Sigmoid colon (tissue), 7 donors: ENCODE measurements around the gene SLC8A2. TPM values are rescaled to one million over a fixed set of nuclear protein-coding genes. Genes with fewer than 3 reads are reported as not detected.

Experiments
- DNase-seq: peaks from one replicate; pipeline ENCODE4 v3.0.0-alpha.2; 2019
- H3K27ac ChIP-seq, 4 donors: fragments of 200-600 bp; sonication (generic); one replicate each; pipeline ENCODE4 v1.5.1; 2016 to 2019; ENCODE audit warnings: mild to moderate bottlenecking in 1 of 4
- H3K27me3 ChIP-seq, 3 donors: fragments of 200-600 bp; sonication (generic); one replicate each; pipeline ENCODE4 v1.5.1; 2019; ENCODE audit warnings: mild to moderate bottlenecking in 1 of 3
- H3K36me3 ChIP-seq, 4 donors: fragments of 200-600 bp; sonication (generic); one replicate each; pipeline ENCODE4 v1.5.1; 2016 to 2019
- H3K4me1 ChIP-seq, 4 donors: fragments of 200-600 bp; sonication (generic); one replicate each; pipeline ENCODE4 v1.5.1; 2017 to 2019
- H3K4me3 ChIP-seq, 4 donors: fragments of 200-600 bp; sonication (generic); one replicate each; pipeline ENCODE4 v1.5.1; 2017 to 2019; ENCODE audit warnings: mild to moderate bottlenecking in 2 of 4, moderate library complexity in 1 of 4
- H3K9me3 ChIP-seq, 4 donors: fragments of 200-600 bp in 3 of 4; sonication (generic) in 3 of 4; one replicate each; pipeline versions ENCODE4 v1.5.1 to v1.6.1; 2013 to 2019
- EP300 ChIP-seq, 4 donors: sonication (generic); formaldehyde crosslinking; IDR thresholded peaks; one replicate each; pipeline ENCODE4 v1.6.1; 2017; ENCODE audit warnings: antibody characterized with exemption in 4 of 4
- POLR2A ChIP-seq, 2 donors: fragments of 450-650 bp; IDR thresholded peaks; one replicate each; pipeline ENCODE4 v1.6.1; 2016; ENCODE audit warnings: antibody characterized with exemption in 2 of 2, mild to moderate bottlenecking in 2 of 2, moderate library complexity in 2 of 2
- POLR2AphosphoS5 ChIP-seq, 4 donors: sonication (generic); formaldehyde crosslinking; IDR thresholded peaks; one replicate each; pipeline ENCODE4 v1.6.1; 2017; ENCODE audit warnings: antibody characterized with exemption in 4 of 4
- WGBS, 2 donors: extraction: QIAGEN DNeasy Blood & Tissue Kit; methylation state at CpG; one replicate each; pipeline ENCODE4 v1.1.7; 2013; 5-methylcytosine and 5-hydroxymethylcytosine counted together
- intact Hi-C: fragments of 100-400 bp; cut with DNase I; formaldehyde crosslinking; loops from one replicate; pipeline ENCODE4 v1.15.1; 2023
- polyA plus RNA-seq, 3 donors: library from polyadenylated mRNA; stranded (reverse); fragments of 200-250 nt; gene quantifications; one replicate each; pipeline ENCODE4 v1.2.3, GENCODE V29; 2013
- total RNA-seq, 4 donors: library from RNA; depleted of rRNA; stranded (reverse); fragments of >200 nt; gene quantifications; one replicate each; pipeline ENCODE4 v1.1.0, GENCODE V29; 2016
- TF ChIP-seq, protein P1 (sequence below), 4 experiments: fragments of 450-650 bp in 3 of 4; fragments of 200-600 bp in 1 of 4; IDR thresholded peaks; one replicate each; pipeline ENCODE4 v1.5.1; 2016 to 2019; ENCODE audit warnings: antibody characterized with exemption in 4 of 4, mild to moderate bottlenecking in 3 of 4, moderate library complexity in 2 of 4
- donor health status: healthy with polysubstance abuse.
- donor health status: Bipolar disorder and iron deficiency.
- donor health status: healthy.

Gene SLC8A2
- total and polyA plus RNA-seq, 7 donors: 1.1 to 39.9 (median 10.0) TPM; not detected in 2

DNA sequence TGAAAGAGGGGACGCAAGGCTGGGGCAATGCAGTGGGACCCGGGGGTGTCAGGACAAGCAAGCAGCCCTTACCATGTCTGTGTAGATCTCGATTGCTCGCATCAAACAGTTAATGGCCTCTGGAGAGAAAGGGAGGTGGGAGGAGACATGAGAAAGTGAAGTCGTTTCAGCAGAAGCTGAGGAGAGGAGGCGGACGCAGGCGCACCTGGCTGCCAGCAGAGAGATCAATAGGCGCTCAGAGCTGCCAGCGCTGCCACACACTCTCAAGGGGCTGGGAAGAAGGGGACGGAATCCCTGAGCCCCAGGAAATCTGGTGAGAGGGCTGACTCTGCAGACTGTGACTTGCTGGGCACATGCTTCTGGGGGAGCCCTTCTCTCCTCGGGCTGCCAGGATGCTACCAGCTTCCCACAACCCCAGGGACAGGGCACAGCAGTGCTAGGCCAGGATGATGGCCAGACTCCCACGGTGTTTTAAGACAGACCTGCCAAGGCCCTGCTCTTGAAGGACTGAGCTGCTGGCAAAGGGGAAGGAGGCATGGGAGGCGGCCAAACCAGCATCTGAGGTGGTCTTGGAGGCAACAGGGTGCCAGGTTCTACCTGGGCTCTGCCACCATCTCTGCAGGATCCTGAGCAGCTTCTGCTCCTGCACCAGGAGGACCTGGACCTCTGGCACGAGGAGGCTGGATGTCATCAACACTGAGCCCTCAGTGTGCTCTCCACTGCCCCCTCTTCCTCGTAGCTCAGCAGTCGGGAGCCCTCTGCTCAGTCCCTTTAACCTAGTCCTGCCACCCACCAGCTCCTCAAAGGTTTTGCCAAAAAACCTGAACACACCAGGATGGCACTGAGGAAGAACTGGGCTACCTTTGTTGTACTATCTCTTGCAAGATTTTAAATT, 24.0 kb upstream of the SLC8A2 start:
- Histone ChIP-seq H3K27ac (no peak overlapping the region), H3K9me3 (no peaks in the 10 kb centered on the region), H3K4me1 (peaks cover 0 to 5% (median 2%) of the 10 kb centered on the region in 4 donors), H3K27me3 (no peaks in the 10 kb centered on the region), H3K36me3 (peaks cover 20 to 95% (median 50%) of the 10 kb centered on the region in 4 donors), H3K4me3 (no peak overlapping the region)
- TF ChIP-seq POLR2A (IDR thresholded peaks at IDR 0.05) (no peak), POLR2AphosphoS5 (IDR thresholded peaks at IDR 0.05) (no peak), EP300 (IDR thresholded peaks at IDR 0.05) (no peak)
- TF ChIP-seq, protein P1, sequence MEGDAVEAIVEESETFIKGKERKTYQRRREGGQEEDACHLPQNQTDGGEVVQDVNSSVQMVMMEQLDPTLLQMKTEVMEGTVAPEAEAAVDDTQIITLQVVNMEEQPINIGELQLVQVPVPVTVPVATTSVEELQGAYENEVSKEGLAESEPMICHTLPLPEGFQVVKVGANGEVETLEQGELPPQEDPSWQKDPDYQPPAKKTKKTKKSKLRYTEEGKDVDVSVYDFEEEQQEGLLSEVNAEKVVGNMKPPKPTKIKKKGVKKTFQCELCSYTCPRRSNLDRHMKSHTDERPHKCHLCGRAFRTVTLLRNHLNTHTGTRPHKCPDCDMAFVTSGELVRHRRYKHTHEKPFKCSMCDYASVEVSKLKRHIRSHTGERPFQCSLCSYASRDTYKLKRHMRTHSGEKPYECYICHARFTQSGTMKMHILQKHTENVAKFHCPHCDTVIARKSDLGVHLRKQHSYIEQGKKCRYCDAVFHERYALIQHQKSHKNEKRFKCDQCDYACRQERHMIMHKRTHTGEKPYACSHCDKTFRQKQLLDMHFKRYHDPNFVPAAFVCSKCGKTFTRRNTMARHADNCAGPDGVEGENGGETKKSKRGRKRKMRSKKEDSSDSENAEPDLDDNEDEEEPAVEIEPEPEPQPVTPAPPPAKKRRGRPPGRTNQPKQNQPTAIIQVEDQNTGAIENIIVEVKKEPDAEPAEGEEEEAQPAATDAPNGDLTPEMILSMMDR (IDR thresholded peaks at IDR 0.05): no peak
- intact Hi-C loops: no loop called here
- no peak for DNase-seq
- 79 to 83% methylated on average over 17 of the region's 17 CpGs for WGBS, 2 donors

DNA sequence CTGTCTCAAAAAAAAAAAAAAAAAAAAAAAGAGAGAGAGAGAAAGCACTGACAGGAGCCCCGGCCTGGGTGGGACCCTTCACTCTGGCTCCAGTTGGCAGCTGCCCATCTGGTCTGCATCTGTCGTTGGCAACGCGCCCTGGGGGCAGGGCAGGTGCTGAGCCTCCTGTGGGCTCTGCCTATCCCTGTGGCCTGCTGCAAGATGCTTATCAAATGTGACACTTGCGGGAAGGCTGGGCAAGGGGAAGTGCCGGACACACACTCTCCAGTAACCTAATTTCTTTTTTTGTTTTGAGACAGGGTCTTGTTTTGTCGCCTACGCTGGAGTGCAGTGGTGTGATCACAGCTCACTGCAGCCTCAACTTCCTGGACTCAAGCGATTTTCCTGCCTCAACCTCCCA, 23.0 kb upstream of the SLC8A2 start:
- WGBS, 2 donors: 38 to 48% methylated on average over 9 of the region's 9 CpGs
- intact Hi-C loops: no loop called here

DNA sequence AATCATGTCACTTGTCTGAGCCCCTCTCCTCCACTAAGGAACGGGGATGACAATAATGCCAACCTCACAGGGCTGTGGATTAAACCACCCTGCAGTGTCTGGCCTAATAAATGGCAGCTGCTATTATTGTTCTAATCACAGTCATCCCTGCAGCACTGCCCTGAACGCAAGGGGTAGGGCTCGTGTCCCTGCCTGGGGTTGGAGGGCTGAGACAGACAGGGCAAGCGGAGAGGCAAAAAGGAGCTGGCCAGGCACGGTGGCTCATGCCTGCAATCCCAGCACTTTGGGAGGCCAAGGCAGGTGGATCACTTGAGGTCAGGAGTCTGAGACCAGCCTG, 22.5 kb upstream of the SLC8A2 start:
- intact Hi-C loops: no loop called here
- no peak for DNase-seq
- TF ChIP-seq EP300 (IDR thresholded peaks at IDR 0.05): no peak
- peaks cover 10 to 95% (median 44%) of the 10 kb centered on the region in 4 donors for H3K36me3 ChIP-seq
- WGBS, 2 donors: 92 to 93% methylated on average over 5 of the region's 5 CpGs
- no peak overlapping the region for H3K4me3 ChIP-seq
- H3K9me3 ChIP-seq: no peaks in the 10 kb centered on the region
- H3K27me3 ChIP-seq: no peaks in the 10 kb centered on the region
- peaks cover 0 to 5% (median 2%) of the 10 kb centered on the region in 4 donors for H3K4me1 ChIP-seq
- H3K27ac ChIP-seq: no peak overlapping the region

More for the DNA sequence above, 23.0 kb upstream of the SLC8A2 start:
- H3K27ac ChIP-seq: no peak overlapping the region
- H3K4me1 ChIP-seq: peaks cover 0 to 5% (median 2%) of the 10 kb centered on the region in 4 donors
- no peak overlapping the region for H3K4me3 ChIP-seq
- no peaks in the 10 kb centered on the region for H3K9me3 ChIP-seq
- DNase-seq: no peak
- H3K36me3 ChIP-seq: peaks cover 10 to 95% (median 43%) of the 10 kb centered on the region in 4 donors
- TF ChIP-seq EP300 (IDR thresholded peaks at IDR 0.05) (no peak), POLR2A (IDR thresholded peaks at IDR 0.05) (no peak), POLR2AphosphoS5 (IDR thresholded peaks at IDR 0.05) (no peak)
- TF ChIP-seq, protein P1 (IDR thresholded peaks at IDR 0.05): no peak
- no peaks in the 10 kb centered on the region for H3K27me3 ChIP-seq

DNA sequence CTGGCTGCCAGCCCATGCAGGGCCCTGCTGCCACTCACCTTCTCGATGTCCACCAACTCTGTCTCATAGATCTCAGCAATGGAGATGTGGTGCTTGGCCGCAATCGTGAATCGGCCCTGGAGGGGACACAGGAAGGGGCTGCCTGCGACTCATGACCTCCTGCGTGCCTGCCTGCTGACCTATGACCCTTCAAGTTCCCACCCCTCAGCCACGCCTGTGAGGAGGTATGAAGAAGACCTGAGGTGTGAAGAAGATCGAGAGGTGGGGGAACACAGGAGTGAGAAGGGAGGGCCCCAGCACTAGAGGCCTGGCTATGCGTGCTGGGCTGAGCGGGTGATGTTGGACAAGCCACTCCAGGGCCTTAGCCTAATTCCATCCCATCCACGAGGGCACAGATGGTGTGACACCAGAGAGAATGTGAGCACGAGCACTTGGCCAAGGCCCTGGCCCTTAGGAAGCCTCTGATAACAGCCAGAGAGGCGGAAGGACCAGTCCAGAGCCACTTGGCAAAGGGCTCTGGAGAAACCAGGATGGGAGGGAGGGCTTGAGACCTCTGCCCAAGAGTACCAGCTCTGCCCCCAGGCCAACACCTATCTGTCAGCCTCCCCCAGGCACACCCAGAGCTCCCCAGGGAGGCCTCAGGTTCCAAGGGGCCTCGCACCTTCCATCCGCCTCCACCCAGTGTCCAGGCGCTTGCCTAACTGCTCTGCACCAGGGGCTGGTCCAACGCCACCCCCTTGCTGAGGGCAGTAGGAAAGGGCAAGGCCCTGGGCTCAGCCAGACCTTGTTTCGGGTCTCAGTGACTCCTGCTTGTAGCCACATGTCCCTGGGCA, 21.9 kb upstream of the SLC8A2 start:
- peaks cover 0 to 5% (median 2%) of the 10 kb centered on the region in 4 donors for H3K4me1 ChIP-seq
- H3K36me3 ChIP-seq: peaks cover 10 to 94% (median 39%) of the 10 kb centered on the region in 4 donors
- intact Hi-C loops: no loop called here
- WGBS, 2 donors: 83 to 87% methylated on average over 18 of the region's 18 CpGs
- DNase-seq: no peak
- no peaks in the 10 kb centered on the region for H3K9me3 ChIP-seq
- H3K27me3 ChIP-seq: no peaks in the 10 kb centered on the region
- TF ChIP-seq POLR2AphosphoS5 (IDR thresholded peaks at IDR 0.05): no peak
- no peak for TF ChIP-seq POLR2A (IDR thresholded peaks at IDR 0.05)
- TF ChIP-seq, protein P1 (IDR thresholded peaks at IDR 0.05): no peak
- H3K4me3 ChIP-seq: no peak overlapping the region
- H3K27ac ChIP-seq: no peak overlapping the region
